ENCODE measurements around the gene HSF2.

HSF2 gene, protein sequence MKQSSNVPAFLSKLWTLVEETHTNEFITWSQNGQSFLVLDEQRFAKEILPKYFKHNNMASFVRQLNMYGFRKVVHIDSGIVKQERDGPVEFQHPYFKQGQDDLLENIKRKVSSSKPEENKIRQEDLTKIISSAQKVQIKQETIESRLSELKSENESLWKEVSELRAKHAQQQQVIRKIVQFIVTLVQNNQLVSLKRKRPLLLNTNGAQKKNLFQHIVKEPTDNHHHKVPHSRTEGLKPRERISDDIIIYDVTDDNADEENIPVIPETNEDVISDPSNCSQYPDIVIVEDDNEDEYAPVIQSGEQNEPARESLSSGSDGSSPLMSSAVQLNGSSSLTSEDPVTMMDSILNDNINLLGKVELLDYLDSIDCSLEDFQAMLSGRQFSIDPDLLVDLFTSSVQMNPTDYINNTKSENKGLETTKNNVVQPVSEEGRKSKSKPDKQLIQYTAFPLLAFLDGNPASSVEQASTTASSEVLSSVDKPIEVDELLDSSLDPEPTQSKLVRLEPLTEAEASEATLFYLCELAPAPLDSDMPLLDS

DNA sequence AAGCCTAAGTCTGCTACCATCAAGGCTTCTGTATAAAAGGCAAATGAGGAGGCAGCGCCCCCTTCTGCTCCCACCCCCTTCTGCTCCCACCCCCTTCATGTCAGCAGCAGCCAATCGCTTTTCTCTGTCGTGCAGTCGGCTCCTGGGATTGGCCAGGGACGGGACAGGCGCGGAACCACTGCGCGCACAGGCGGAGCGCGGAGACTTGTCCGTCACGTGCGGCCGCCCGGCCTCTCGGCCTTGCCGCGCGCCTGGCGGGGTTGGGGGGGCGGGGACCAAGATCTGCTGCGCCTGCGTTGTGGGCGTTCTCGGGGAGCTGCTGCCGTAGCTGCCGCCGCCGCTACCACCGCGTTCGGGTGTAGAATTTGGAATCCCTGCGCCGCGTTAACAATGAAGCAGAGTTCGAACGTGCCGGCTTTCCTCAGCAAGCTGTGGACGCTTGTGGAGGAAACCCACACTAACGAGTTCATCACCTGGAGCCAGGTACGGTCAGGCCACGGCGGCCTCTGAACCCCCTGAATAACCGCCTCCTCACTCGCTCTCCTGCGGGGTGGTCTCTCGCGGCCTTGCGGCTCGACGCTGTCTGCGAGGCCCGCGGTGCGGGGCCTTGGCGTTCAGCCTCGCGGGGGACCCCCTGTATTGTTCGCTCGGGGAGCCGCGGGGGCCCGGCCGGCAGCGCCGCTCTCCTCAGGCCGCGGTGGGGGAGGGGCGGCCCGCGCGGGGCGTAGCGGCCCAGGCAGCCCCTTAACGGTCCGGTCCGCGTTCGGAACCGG is at the start of gene HSF2:
Gene HSF2 (plus strand): TSS at position 305 of the 773 bp plus-strand sequence. CDS start 86 bp downstream, at position 391.
- in situ Hi-C loops (cut with HindIII; ENCODE audit: low sequenced_read_pairs), result no loop called here

DNA sequence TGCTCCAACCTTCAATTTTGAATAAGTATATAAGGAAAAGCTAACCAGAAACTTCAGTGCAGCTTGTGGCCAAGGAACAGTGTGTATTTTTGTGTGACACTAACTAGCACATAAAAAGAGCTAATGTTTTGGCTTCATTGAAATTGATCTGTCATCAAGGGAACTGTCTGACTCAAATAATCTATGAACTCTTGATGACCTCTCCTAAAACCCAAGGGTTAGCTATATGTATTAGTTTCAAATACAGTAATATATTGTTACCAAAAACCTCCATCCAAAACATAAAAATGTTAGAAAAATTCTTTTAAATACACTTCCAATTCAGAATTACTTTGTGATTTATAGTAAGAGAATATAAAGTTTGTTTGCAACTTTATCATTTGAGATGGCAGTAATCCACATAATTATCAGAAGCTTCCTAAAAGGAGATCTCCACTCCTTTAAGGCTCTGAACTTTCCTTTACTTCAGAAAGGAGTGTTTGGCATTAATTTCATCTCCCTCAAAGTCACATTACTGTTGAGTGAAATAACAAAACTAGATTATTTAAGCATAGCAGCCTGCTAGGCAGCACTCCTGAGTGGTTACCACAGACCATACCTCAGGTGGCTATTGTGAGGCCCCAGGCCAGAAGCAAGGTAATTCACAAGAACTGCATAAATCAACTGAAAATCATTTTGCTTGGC is 46.3 kb upstream of the HSF2 start:
- in situ Hi-C loops (cut with HindIII; ENCODE audit: low sequenced_read_pairs), result no loop called here

DNA sequence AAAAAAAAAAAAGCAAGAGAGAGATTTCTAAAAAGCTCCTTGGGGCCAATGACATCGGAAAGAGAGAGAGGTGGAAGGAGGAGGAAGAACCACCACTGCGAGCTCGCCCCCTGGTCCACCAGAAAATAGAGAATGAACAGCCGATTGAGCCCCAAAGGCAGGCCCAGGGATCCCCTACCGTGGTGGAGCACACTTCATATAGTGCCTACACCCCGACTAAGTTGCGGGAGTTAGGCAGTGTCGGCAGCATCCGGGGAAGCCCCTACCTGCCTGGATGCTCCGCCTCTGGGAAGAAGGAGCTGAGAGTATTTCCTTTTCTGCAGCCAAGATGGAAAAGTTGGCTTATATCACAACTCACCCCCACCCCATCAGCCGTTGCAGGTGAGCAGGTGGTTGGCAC is 38.6 kb upstream of the HSF2 start:
- in situ Hi-C loops (cut with HindIII; ENCODE audit: low sequenced_read_pairs), result no loop called here

DNA sequence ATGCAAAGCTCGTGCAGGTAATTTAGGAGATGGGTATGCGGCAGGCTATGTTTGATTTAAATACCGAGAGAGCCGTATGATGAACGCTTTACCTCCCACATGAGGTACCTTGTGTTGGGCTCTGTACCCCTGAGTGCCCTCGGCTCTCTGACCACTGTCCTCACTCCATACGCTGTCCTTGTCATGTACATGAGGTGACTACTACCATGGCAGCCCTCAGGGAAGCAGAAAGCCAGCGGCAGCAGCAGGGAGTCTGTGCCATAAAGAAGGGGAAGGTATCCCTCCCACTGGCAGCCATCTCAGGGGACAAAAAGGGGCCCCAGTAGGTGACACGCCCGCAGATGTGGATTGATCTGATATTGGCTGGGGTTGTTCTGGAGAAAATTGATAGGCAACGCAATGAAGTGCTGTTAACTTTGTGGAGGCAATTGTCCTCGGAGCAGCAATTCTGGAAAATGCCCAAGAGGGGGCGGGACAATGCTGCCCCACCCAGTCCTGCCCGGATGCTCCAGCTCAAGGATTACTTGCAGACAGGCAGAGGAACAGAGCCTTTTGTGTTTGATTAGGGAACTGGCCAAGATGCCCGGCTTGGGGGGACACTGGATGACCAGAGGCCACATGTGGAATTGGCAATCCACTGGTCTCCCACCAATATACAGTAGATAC is 38.0 kb upstream of the HSF2 start:
- in situ Hi-C loops (cut with HindIII; ENCODE audit: low sequenced_read_pairs), result no loop called here

DNA sequence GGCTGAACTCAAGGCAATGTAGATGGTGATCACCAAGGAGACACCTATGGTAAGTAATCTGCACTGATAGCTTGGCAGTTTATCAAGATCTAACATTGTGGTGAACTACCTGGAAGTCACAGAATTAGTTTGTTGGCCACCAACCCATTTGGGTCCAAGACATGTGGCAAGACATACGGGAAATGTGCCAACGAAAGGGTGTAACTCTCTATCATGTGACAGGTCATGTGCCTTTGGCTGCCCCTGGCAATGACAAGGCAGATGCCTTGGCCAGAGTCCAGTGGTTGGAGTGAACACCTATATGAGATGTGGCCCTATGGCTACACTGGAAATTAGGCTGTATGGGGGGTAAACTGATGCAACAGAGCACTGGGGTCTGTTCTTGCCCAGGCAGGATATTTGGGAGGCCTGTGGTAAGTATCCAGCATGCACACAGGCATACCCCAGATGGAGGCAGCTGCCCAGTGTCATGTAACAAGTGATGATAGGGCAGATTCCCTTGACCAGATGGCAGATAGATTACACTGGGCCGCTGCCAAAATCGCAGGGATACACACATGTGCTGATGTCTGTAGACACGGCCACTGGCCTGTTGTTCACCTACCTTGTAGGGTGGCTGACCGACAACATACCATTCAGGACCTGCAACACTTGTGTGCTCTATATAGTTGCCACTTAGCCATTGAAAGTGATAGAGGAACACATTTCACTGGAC is 35.5 kb upstream of the HSF2 start:
- in situ Hi-C loops (cut with HindIII; ENCODE audit: low sequenced_read_pairs), result no loop called here

DNA sequence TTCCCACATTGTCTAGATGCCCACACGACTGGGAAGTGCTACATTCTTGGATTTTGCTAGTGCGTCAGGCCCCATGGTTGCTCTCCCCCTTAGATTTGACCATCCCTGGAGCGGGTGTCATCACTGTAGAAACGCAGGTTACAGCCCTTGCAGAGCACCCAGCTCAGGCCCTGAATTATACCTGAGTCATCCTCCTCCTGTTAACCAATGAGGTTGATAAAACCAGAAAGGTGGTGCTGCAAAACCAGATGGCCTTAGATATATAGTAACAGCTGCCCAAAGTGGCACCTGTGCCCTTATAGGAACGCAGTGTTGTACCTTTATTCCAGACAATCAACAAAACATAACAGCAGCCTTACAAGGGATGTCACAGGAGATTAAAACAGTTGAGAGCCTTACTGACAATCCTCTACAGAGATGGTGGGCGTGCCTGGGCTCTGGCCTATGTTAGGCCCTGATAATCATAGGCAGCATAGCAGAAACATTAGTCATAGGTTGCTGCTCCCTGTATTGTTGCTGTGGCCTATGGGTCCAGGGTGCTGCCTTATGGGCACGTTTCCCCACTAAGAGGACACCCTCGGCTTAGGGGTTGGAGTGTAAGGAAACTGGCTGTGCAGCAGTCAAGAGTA is 33.6 kb upstream of the HSF2 start:
- in situ Hi-C loops (cut with HindIII; ENCODE audit: low sequenced_read_pairs), result no loop called here

DNA sequence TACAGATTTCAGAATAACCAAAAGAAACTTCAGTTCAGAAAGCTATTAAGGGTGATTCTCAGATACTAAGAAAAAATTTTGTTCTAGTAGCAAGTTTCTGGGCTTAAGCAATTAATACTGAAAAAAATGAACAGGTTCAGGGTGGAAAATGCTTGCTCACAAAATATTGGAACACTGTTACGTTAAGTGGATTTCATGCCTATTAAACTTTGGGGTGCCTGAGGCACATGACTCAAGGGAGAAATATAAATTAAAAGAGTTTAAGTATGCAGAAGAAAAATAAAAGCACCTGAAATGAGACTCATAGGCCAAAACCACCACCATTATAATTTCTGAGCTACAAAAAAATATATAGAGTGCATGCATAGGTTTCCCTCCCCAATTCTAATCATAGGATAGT is 32.3 kb upstream of the HSF2 start:
- in situ Hi-C loops (cut with HindIII; ENCODE audit: low sequenced_read_pairs), result no loop called here

DNA sequence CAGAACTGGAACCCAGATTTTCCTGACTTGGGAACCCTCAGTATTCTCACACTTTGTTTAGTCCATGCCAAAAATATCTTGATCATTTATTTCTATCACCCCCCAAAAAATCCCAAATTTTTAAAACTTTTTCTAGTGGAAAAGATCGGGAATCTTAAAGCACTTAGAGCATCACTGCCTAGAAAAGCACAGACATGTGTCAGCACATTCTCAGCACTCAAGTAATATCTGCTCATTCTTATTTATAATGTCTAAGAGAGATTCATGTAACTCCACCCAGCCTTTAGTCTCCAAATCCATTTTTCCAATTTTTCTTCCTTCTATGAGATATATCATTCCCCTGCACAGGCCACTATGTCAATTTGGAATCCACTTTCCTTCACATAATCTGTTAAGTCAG is 29.9 kb upstream of the HSF2 start:
- in situ Hi-C loops (cut with HindIII; ENCODE audit: low sequenced_read_pairs), result no loop called here

DNA sequence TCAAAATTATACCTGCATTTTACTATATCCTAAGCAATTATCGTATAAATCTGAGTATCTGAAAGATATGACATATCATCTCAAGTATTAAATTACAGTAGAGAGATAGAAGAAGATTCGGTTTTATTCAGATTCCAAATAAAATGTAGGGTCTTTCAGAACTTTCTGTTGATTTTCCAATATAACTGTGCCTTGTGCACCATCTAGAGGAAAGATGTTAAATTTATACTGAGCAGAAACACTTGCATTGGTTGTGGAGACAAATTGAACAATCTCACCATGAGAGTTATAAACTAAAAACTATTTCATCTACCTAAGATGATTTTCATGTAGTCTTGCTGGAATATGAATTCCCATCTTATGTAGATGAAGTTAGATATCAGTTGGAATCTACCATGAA is 26.8 kb upstream of the HSF2 start:
- in situ Hi-C loops (cut with HindIII; ENCODE audit: low sequenced_read_pairs), result no loop called here

DNA sequence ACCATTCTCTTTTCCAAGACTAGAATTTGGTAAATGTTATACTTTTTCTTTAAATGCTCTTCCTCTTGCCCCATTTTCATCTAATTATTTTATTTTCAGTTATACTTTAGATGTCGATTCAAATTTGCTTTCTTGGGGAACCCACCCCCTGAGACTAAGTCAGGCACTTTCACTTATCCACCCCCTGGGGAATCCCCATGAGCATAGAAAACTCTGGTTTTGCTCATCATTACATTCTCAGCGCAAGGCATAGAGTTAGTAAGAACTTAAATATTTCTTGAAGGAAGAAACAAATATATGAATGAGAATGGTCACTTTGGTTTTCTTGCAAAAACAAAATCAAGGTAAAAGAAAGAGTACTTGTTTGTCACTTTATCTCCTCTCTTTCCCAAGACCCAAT is 25.1 kb upstream of the HSF2 start:
- in situ Hi-C loops (cut with HindIII; ENCODE audit: low sequenced_read_pairs), result no loop called here

DNA sequence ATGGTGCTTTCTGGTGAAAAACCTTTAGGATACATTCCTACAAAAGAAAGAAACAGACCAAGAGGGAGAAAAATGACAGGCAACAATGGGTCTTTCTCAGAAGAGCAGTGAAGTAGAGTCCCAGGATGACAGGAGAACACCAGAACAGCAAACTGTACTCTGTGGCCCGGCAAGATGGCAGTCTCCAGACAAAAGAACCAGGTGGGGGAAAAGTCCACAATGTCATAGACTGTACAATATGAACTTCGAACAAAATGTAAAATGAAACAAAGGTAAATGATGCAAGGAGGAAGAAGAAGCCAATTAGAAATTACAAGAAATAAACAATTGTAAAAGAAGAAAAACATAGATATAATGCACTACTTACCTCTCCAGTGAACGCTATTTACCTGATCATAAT is 23.2 kb upstream of the HSF2 start:
- in situ Hi-C loops (cut with HindIII; ENCODE audit: low sequenced_read_pairs), result no loop called here

DNA sequence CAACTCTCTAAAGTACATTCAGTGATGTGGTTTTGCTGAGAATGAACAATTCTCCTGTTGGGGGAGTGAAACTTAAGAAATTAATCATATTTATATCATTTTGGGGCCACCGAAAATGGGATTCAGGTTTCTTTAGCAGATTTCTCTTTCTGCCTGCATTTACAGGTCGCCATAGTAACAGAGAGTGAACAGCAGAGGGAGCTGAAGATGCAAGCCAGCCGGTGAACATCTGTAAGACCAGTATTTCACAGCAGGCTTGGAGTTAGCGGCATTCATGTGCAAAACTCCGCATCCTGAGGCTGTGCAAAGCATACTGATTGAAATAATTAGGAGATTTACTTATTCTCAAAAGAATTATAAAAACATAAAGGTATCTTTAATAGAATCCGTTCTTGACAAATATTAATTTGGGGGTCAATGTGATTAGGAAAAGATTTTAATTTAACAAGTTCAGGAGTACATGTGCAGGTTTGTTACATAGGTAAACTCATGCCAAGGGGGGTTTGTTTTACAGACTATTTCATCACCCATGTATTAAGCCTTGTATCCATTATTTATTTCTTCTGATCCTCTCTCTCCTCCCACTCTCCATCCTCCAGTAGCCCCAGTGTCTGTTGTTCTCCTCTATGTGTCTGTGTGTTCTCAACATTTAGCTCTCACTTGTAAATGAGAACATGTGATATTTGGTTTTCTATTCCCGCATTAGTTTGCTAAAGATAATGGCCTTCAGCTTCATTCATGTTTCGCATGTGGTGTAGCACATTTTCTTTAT is 17.8 kb upstream of the HSF2 start:
- in situ Hi-C loops (cut with HindIII; ENCODE audit: low sequenced_read_pairs), result no loop called here

DNA sequence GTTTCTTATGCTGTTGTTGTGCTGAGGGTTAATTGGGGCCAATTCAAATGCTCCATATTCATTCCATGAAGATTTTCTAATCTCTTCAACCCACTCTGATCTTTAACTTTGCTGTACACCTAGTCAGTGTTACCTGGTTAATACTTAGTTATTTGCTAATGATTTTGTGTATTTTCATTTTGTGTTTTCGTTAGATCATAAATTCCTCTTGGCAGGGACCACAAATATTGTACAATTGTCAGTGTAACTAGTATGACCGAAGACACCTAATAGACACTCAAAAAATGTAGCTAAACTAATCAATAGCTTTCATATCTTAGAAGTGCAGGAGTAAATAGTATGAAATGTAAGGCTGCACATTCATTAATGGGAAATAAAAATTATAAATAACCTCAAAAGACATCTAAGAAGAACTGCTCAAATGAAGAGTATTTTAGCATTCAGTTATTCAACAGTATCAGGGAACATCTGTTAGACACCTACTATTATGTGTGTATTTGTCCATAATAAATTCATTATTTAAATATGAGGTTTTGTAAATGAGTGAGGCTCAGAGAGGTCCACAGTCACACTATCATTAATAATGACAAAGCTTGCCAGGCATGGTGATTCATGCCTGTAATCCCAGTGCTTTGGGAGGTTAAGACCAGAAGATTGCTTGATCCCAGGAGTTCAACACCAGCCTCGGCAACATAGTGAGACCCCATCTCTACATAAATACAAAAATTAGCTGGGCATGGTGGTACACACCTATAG is 13.4 kb upstream of the HSF2 start:
- in situ Hi-C loops (cut with HindIII; ENCODE audit: low sequenced_read_pairs), result loop anchor here (5.0 kb wide), 1 partner anchor 69 kb away; no protein-coding TSS in a partner anchor

DNA sequence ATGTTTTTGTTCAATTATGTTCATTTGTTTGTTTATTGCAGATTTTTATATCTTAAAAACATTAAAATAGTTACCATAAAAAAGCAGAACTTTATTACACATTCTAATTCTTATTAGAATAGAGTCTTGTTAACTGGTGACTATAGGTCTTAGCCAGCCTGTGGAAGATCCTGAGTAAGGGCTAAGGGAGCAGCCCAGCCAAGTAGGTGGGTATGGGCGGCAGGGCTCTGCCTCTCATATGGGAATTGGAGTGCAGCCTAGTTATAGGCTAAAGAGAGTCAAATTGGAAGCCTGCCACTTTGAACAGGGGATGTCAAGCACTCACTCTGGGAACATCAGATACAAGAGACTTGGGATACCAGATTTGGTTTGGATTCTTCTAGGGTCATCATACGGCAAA is 10.5 kb upstream of the HSF2 start:
- in situ Hi-C loops (cut with HindIII; ENCODE audit: low sequenced_read_pairs), result loop anchor here (5.0 kb wide), 1 partner anchor 72 kb away; no protein-coding TSS in a partner anchor

DNA sequence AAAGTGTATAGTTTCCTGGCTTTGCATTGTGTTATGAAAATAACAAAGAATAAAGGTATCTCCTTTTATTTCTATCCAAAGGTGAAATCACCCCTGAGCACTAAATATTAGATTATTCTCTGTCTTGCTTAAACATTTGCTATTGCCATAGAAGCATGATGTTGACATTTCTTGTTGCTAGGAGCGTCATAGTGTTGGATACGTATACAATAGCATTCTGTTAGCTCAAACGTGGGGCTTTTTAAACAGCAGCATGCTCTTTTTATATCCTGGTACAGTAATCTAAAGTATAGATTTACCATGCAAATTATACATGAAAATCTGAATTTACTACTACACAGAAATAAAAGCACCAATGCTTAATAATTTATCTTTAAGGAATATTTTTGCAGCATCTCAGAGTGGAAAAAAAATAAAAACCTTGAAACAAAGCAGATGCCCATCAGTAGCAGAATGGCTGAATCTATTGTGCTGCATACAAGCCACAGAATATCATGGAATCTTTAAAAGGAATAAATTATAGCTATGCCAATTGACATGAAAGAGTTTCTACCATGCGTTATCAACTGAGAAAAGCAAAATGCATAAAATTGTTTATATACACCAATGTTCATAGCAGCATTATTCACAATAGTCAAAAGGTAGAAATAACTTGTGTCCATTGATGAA is 9.6 kb upstream of the HSF2 start:
- in situ Hi-C loops (cut with HindIII; ENCODE audit: low sequenced_read_pairs), result loop anchor here (5.0 kb wide), 1 partner anchor 73 kb away; no protein-coding TSS in a partner anchor

DNA sequence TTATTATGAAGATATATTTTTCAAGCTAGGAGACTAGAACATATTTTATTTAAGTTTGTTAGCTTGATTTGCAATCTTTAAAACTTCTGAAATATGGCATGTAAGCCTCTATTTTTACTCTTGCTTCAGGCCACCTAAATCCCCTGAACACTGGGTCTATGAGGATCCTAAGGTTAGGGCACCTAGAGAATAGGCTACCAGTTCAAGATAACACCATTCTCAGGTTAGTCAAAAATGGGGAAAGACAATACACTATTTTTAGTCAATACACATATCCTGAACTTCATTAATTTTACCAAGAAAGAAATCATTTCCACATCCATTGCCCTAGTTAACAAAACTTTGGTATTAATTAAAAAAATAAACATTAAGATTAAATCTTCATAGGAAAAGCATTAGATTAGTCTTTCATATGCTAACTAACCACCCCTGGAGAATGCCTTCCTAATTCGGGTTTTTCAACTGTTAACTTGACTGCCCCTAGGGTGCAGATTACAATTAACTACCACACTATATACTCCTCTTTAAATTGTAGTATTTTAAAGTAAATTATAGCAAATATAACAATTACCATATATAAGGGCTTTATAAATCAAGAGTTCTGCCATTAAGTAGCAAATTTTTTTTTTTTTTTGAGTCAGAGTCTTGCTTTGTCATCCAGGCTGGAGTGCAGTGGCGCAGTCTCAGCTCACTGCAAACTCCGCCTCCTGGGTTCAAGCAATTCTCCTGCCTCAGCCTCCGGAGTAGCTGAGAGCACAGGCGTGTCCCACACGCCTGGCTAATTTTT is 6.7 kb upstream of the HSF2 start:
- in situ Hi-C loops (cut with HindIII; ENCODE audit: low sequenced_read_pairs), result no loop called here

Measured in endothelial cell of hepatic sinusoid (primary cell).